Measurements from ENCODE around the gene BPIFA3. TPM values are rescaled to one million over a fixed set of nuclear protein-coding genes. Genes with fewer than 3 reads are reported as not detected.
A peak's percentile ranks its signal among the peaks of the same experiment; 100 is the strongest.

BPIFA3 gene
- total and polyA plus RNA-seq, 2 of the 13 experiments (the other 11 are each of a cell fraction or from before 2014, with no cell fraction given), result not detected

- TF ChIP-seq ZNF574 (CRISPR knock-in tag; IDR thresholded peaks at IDR 0.05) (peak; percentile 53), SMARCC2 (IDR thresholded peaks at IDR 0.05) (no peak), FOSL2 (CRISPR knock-in tag; IDR thresholded peaks at IDR 0.05) (peak; percentile 46; the same call in 1 of the 2 replicates), DMTF1 (CRISPR knock-in tag; IDR thresholded peaks at IDR 0.05) (no peak), BORCS8-MEF2B (CRISPR knock-in tag; IDR thresholded peaks at IDR 0.05) (0 out of 2 replicates have a peak, but pooled peaks have one; percentile 22), MIXL1 (CRISPR knock-in tag; IDR thresholded peaks at IDR 0.05) (peak; percentile 62; the same call in 1 of the 2 replicates), ZNF552 (CRISPR knock-in tag; IDR thresholded peaks at IDR 0.05; ENCODE audit: borderline replicate concordance) (no peak), BHLHE40 (IDR thresholded peaks at IDR 0.05; ENCODE audit: low read length) (0 out of 2 replicates have a peak, but pooled peaks have one; percentile 28), GATAD2A (CRISPR knock-in tag; IDR thresholded peaks at IDR 0.05) (peak; percentile 65), ZBTB25 (CRISPR knock-in tag; IDR thresholded peaks at IDR 0.05) (peak; percentile 59; the same call in 1 of the 2 replicates), FOXO1 (CRISPR knock-in tag; IDR thresholded peaks at IDR 0.05) (peak; percentile 57; the same call in 1 of the 2 replicates), ATF2 (CRISPR knock-in tag; IDR thresholded peaks at IDR 0.05) (no peak; the same call in 1 of the 2 replicates), SAP130 (CRISPR knock-in tag; IDR thresholded peaks at IDR 0.05; ENCODE audit: low read depth) (0 out of 2 replicates have a peak, but pooled peaks have one; percentile 48), CHCHD3 (CRISPR knock-in tag; IDR thresholded peaks at IDR 0.05) (no peak), ZFP62 (CRISPR knock-in tag; IDR thresholded peaks at IDR 0.05) (no peak), ZNF891 (CRISPR knock-in tag; IDR thresholded peaks at IDR 0.05) (no peak), TOE1 (CRISPR knock-in tag; IDR thresholded peaks at IDR 0.05) (no peak), CCDC6 (CRISPR knock-in tag; IDR thresholded peaks at IDR 0.05) (no peak), KLF16 (CRISPR knock-in tag; IDR thresholded peaks at IDR 0.05) (peak in 1 of 2 experiments; percentile 71; a peak in 1 of 4 replicates)
- TF ChIP-seq, protein P1, sequence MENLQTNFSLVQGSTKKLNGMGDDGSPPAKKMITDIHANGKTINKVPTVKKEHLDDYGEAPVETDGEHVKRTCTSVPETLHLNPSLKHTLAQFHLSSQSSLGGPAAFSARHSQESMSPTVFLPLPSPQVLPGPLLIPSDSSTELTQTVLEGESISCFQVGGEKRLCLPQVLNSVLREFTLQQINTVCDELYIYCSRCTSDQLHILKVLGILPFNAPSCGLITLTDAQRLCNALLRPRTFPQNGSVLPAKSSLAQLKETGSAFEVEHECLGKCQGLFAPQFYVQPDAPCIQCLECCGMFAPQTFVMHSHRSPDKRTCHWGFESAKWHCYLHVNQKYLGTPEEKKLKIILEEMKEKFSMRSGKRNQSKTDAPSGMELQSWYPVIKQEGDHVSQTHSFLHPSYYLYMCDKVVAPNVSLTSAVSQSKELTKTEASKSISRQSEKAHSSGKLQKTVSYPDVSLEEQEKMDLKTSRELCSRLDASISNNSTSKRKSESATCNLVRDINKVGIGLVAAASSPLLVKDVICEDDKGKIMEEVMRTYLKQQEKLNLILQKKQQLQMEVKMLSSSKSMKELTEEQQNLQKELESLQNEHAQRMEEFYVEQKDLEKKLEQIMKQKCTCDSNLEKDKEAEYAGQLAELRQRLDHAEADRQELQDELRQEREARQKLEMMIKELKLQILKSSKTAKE (CRISPR knock-in tag; IDR thresholded peaks at IDR 0.05; ENCODE audit: borderline replicate concordance), result no peak
Observed at GRCh38 chr20:33262658-33263065, 45.5 kb downstream of the BPIFA3 start (continued).

Data from HepG2 (cell line).